Body of pancreas (tissue), 4 donors: ENCODE measurements around the gene HNRNPAB. TPM values are rescaled to one million over a fixed set of nuclear protein-coding genes. Genes with fewer than 3 reads are reported as not detected.

Experiments
- ATAC-seq: fragments of 150-250 bp; one replicate; pipeline ENCODE4 v1.9.1; 2016
- DNase-seq, 4 donors: peaks; one replicate each; pipeline ENCODE4 v3.0.0-alpha.2; 2019
- H3K27ac ChIP-seq, 4 donors: fragments of 200-600 bp; sonication (generic); 1 replicate in 3 of 4; 2 replicates in 1 of 4; pipeline versions ENCODE4 v1.5.1 to v1.6.1; 2016 to 2019; ENCODE audit warnings: mild to moderate bottlenecking in 1 of 4, mixed read lengths in 1 of 4, moderate library complexity in 1 of 4
- H3K27me3 ChIP-seq, 2 donors: fragments of 200-600 bp; sonication (generic); one replicate each; pipeline ENCODE4 v1.6.0; 2016; ENCODE audit warnings: mild to moderate bottlenecking in 1 of 2
- H3K36me3 ChIP-seq, 2 donors: fragments of 200-600 bp; sonication (generic); replicated peaks in 1 of 2; 2 replicates each; pipeline ENCODE4 v1.5.1; 2016; ENCODE audit warnings: low read depth in 2 of 2; ENCODE audit not compliant: insufficient read depth in 1 of 2
- H3K4me1 ChIP-seq: fragments of 200-600 bp; sonication (generic); one replicate; pipeline ENCODE4 v1.6.0; 2016
- H3K4me3 ChIP-seq, 2 donors: fragments of 200-600 bp; sonication (generic); 1 replicate in 1 of 2; 2 replicates in 1 of 2; pipeline ENCODE4 v1.5.1; 2016 to 2019
- H3K9me3 ChIP-seq, 3 donors: fragments of 200-600 bp; sonication (generic); 1 replicate in 2 of 3; 2 replicates in 1 of 3; pipeline ENCODE4 v1.5.1; 2016
- CTCF ChIP-seq, 7 experiments: fragments of 450-650 bp in 4 of 7; fragments of 200-600 bp in 3 of 7; sonication (generic) in 3 of 7; IDR thresholded peaks; one replicate each; pipeline ENCODE4 v1.5.1; 2016 to 2019; ENCODE audit warnings: antibody characterized with exemption in 7 of 7
- POLR2A ChIP-seq, 3 donors: fragments of 450-650 bp; IDR thresholded peaks; one replicate each; pipeline ENCODE4 v1.6.1; 2016; ENCODE audit warnings: antibody characterized with exemption in 3 of 3, mild to moderate bottlenecking in 2 of 3
- WGBS, 2 donors: methylation state at CpG; one replicate each; pipeline ENCODE4 v1.1.5; 2017; 5-methylcytosine and 5-hydroxymethylcytosine counted together
- intact Hi-C: fragments of 100-400 bp; cut with DNase I; formaldehyde crosslinking; loops from one replicate; pipeline ENCODE4 v1.15.1; 2023
- total RNA-seq, 2 donors: library from RNA; depleted of rRNA; stranded (reverse); fragments of >200 nt; gene quantifications; one replicate each; pipeline ENCODE4 v1.1.0, GENCODE V29; 2016

HNRNPAB gene
- total RNA-seq, 2 donors from 2014 or later, result 42.0 to 73.8 TPM

- no peaks in the 10 kb centered on the region for H3K27me3 ChIP-seq
- no peaks in the 10 kb centered on the region for H3K9me3 ChIP-seq
- intact Hi-C loops, result no loop called here
- 87% methylated on average over 3 of the region's 3 CpGs for WGBS, 2 donors
- H3K4me3 ChIP-seq, result no peak overlapping the region
- H3K4me1 ChIP-seq, result peaks cover 3% of the 10 kb centered on the region
- no peak for TF ChIP-seq CTCF (IDR thresholded peaks at IDR 0.05)
- no peak for TF ChIP-seq POLR2A (IDR thresholded peaks at IDR 0.05)
- H3K27ac ChIP-seq, result no peak overlapping the region
- DNase-seq (no peak), ATAC-seq (no peak)
- peaks cover 0 to 12% of the 10 kb centered on the region in 2 donors for H3K36me3 ChIP-seq
Observed at GRCh38 chr5:178218827-178219226, 14.5 kb downstream of the HNRNPAB start.

- H3K4me1 ChIP-seq, result no peaks in the 10 kb centered on the region
- 70 to 80% methylated on average over 3 of the region's 3 CpGs for WGBS, 2 donors
- TF ChIP-seq POLR2A (IDR thresholded peaks at IDR 0.05) (no peak), CTCF (IDR thresholded peaks at IDR 0.05) (no peak)
- H3K27me3 ChIP-seq, result no peaks in the 10 kb centered on the region
- intact Hi-C loops, result no loop called here
- ATAC-seq (no peak), DNase-seq (no peak)
- H3K27ac ChIP-seq, result no peak overlapping the region
- no peaks in the 10 kb centered on the region for H3K36me3 ChIP-seq
- H3K9me3 ChIP-seq, result no peaks in the 10 kb centered on the region
- no peak overlapping the region for H3K4me3 ChIP-seq
Observed at GRCh38 chr5:178221282-178221681, 16.9 kb downstream of the HNRNPAB start.

GRCh38 chr5:178221853-178222252 is 17.5 kb downstream of the HNRNPAB start:
- DNase-seq, result no peak

GRCh38 chr5:178222292-178222691 is 18.0 kb downstream of the HNRNPAB start:
- no peak overlapping the region for H3K27ac ChIP-seq
- H3K9me3 ChIP-seq, result no peaks in the 10 kb centered on the region
- H3K36me3 ChIP-seq, result no peaks in the 10 kb centered on the region
- no peak for TF ChIP-seq CTCF (IDR thresholded peaks at IDR 0.05)
- no peak for TF ChIP-seq POLR2A (IDR thresholded peaks at IDR 0.05)
- H3K4me3 ChIP-seq, result no peak overlapping the region
- ATAC-seq, result no peak
- no peaks in the 10 kb centered on the region for H3K27me3 ChIP-seq
- 92 to 96% methylated on average over 10 to 15 of the region's 15 CpGs for WGBS, 2 donors
- no peak for DNase-seq
- H3K4me1 ChIP-seq, result no peaks in the 10 kb centered on the region
- intact Hi-C loops, result no loop called here

More at GRCh38 chr5:178221853-178222252, 17.5 kb downstream of the HNRNPAB start:
- no peaks in the 10 kb centered on the region for H3K9me3 ChIP-seq
- H3K27ac ChIP-seq, result no peak overlapping the region
- H3K36me3 ChIP-seq, result no peaks in the 10 kb centered on the region
- ATAC-seq, result no peak
- no peak for TF ChIP-seq CTCF (IDR thresholded peaks at IDR 0.05)
- TF ChIP-seq POLR2A (IDR thresholded peaks at IDR 0.05), result no peak
- no peaks in the 10 kb centered on the region for H3K27me3 ChIP-seq
- intact Hi-C loops, result no loop called here
- no peak overlapping the region for H3K4me3 ChIP-seq
- WGBS, 2 donors, result 88 to 94% methylated on average over 4 to 5 of the region's 5 CpGs
- H3K4me1 ChIP-seq, result no peaks in the 10 kb centered on the region

- 85 to 87% methylated on average over 5 of the region's 5 CpGs for WGBS, 2 donors
- ATAC-seq (no peak), DNase-seq (no peak)
- intact Hi-C loops, result no loop called here
- no peak overlapping the region for H3K27ac ChIP-seq
- H3K36me3 ChIP-seq, result peaks cover 0 to 5% of the 10 kb centered on the region in 2 donors
- TF ChIP-seq POLR2A (IDR thresholded peaks at IDR 0.05) (no peak), CTCF (IDR thresholded peaks at IDR 0.05) (no peak)
- H3K27me3 ChIP-seq, result no peaks in the 10 kb centered on the region
- no peak overlapping the region for H3K4me3 ChIP-seq
- no peaks in the 10 kb centered on the region for H3K4me1 ChIP-seq
- H3K9me3 ChIP-seq, result no peaks in the 10 kb centered on the region
Observed at GRCh38 chr5:178223196-178223773, 19.0 kb downstream of the HNRNPAB start.
